K562 (cell line): Measurements from ENCODE around the gene WDFY2. TPM values are rescaled to one million over a fixed set of nuclear protein-coding genes. Genes with fewer than 3 reads are reported as not detected.

Experiments
- ATAC-seq: fragments of 200-7000 bp; cut with Tn5 transposase; 3 replicates; pipeline ENCODE4 v1.9.1; 2020; ENCODE audit warnings: moderate library complexity
- BruUV-seq: library from RNA; stranded (reverse); fragments of 400-500 nt; replicated peaks from 2 replicates; lab custom pipeline; 2021; lab: Mats Ljungman, UMichigan
- CTCF ChIA-PET: fragments of 300-600 bp; formaldehyde crosslinking; extraction: SDS; loops from one replicate; lab custom pipeline; 2021; ENCODE audit warnings: low intra/inter-chr PET ratio; lab: Yijun Ruan, JAX
- POLR2A ChIA-PET: fragments of 300-600, 350-650 bp; sonication (Branson Sonifier 250); formaldehyde crosslinking; extraction: SDS; loops from one replicate; lab custom pipeline; 2021; ENCODE audit warnings: antibody characterized with exemption, inconsistent platforms; lab: Yijun Ruan, JAX
- DNase-seq, 4 experiments: peaks; one replicate each; pipeline versions ENCODE4 v3.0.0 to v3.0.0-alpha.2; 2011 to 2018; ENCODE audit warnings: low spot score in 3 of 4, mixed read lengths in 3 of 4; ENCODE audit errors: extremely low read depth in 1 of 4
- FAIRE-seq: peaks from 2 replicates; lab custom pipeline; 2011; peaks lifted over from hg19 to GRCh38; lab: Jason Lieb, UNC
- H2AFZ ChIP-seq: 2 replicates; pipeline ENCODE4 v1.6.0; 2011; ENCODE audit warnings: low read depth, low read length, control low read depth, inconsistent platforms
- H3K27ac ChIP-seq: fragments of 200-600 bp; 3 replicates; pipeline ENCODE4 v1.8.0; 2011; ENCODE audit warnings: low read depth, mild to moderate bottlenecking, control low read depth, inconsistent platforms, low read length, moderate library complexity, mixed read lengths; ENCODE audit errors: extremely low read depth
- H3K27me3 ChIP-seq, 2 experiments: fragments of 300-600 bp in 1 of 2; 2 replicates in 1 of 2; 3 replicates in 1 of 2; pipeline versions ENCODE4 v1.6.0 to v1.8.0; 2011; ENCODE audit warnings: inconsistent platforms in 2 of 2, low read length in 2 of 2, mild to moderate bottlenecking in 1 of 2, mixed read lengths in 1 of 2, moderate library complexity in 1 of 2; ENCODE audit not compliant: control insufficient read depth in 2 of 2, insufficient read depth in 2 of 2
- H3K36me3 ChIP-seq: fragments of 300-600 bp; 3 replicates; pipeline ENCODE4 v1.8.0; 2011; ENCODE audit warnings: mild to moderate bottlenecking, low read length, inconsistent platforms; ENCODE audit not compliant: control insufficient read depth, insufficient read depth
- H3K4me1 ChIP-seq, 2 experiments: fragments of 200-600 bp in 1 of 2; replicated peaks in 1 of 2; 2 replicates in 1 of 2; 3 replicates in 1 of 2; pipeline versions ENCODE4 v1.5.1 to v1.8.0; 2011; ENCODE audit warnings: inconsistent platforms in 2 of 2, low read length in 2 of 2, mild to moderate bottlenecking in 1 of 2, mixed read lengths in 1 of 2, moderate library complexity in 1 of 2; ENCODE audit not compliant: control insufficient read depth in 2 of 2, insufficient read depth in 2 of 2
- H3K4me2 ChIP-seq: 2 replicates; pipeline ENCODE4 v1.6.1; 2011; ENCODE audit warnings: low read length, control low read depth, inconsistent platforms, mixed read lengths; ENCODE audit not compliant: insufficient read depth
- H3K4me3 ChIP-seq: fragments of 200-600 bp; sonication (generic), shearing (Covaris generic); 2 replicates; pipeline ENCODE4 v1.5.1; 2016; ENCODE audit warnings: control low read depth, inconsistent platforms
- H3K79me2 ChIP-seq: fragments of 200-600 bp; 3 replicates; pipeline ENCODE4 v1.8.0; 2011; ENCODE audit warnings: low read length, inconsistent platforms; ENCODE audit not compliant: control insufficient read depth, insufficient read depth
- H3K9ac ChIP-seq, 2 experiments: 2 replicates each; pipeline versions ENCODE4 v1.6.0 to v1.6.1; 2011; ENCODE audit warnings: low read depth in 2 of 2, low read length in 2 of 2, control low read depth in 1 of 2, inconsistent platforms in 1 of 2, mild to moderate bottlenecking in 1 of 2, mixed read lengths in 1 of 2; ENCODE audit not compliant: insufficient read depth in 1 of 2
- H3K9me1 ChIP-seq: one replicate; pipeline ENCODE4 v1.6.0; 2011; ENCODE audit warnings: inconsistent platforms, mild to moderate bottlenecking, low read length, moderate library complexity; ENCODE audit not compliant: control insufficient read depth, insufficient read depth
- H3K9me3 ChIP-seq: replicated peaks from 2 replicates; pipeline ENCODE4 v1.5.1; 2011; ENCODE audit warnings: low read depth, low read length, inconsistent platforms; ENCODE audit not compliant: control insufficient read depth, insufficient read depth
- H4K20me1 ChIP-seq: replicated peaks from 2 replicates; pipeline ENCODE4 v1.6.1; 2011; ENCODE audit warnings: low read length, inconsistent platforms, mixed read lengths; ENCODE audit not compliant: control insufficient read depth, insufficient read depth
- CBX8 ChIP-seq: fragments of 200-600 bp; sonication (generic); IDR thresholded peaks from 2 replicates; pipeline ENCODE4 v1.6.1; 2012; ENCODE audit warnings: borderline replicate concordance, mixed run types, low read depth, mild to moderate bottlenecking, moderate library complexity, mixed read lengths, low read length, control low read depth, inconsistent platforms; ENCODE audit not compliant: poor library complexity, severe bottlenecking; ENCODE audit errors: extremely low read depth
- ELF1 ChIP-seq: fragments of 200-800 bp; sonication (Bioruptor generic); IDR thresholded peaks from 2 replicates; pipeline ENCODE4 v1.6.1; 2016; ENCODE audit warnings: missing genetic modification characterization, missing compliant biosample characterization
- KLF16 ChIP-seq: IDR thresholded peaks from 2 replicates; pipeline ENCODE4 v1.6.1; 2016; ENCODE audit warnings: antibody characterized with exemption
- MTA2 ChIP-seq: fragments of 450-650 bp; IDR thresholded peaks from 2 replicates; pipeline ENCODE4 v1.6.1; 2016; ENCODE audit warnings: low read depth
- NFE2L1 ChIP-seq: fragments of 450-650 bp; IDR thresholded peaks from 2 replicates; pipeline ENCODE4 v1.6.1; 2016; ENCODE audit warnings: missing genetic modification characterization, low read depth, mild to moderate bottlenecking, missing compliant biosample characterization, moderate library complexity, borderline replicate concordance
- NR3C1 ChIP-seq: sonication (generic); formaldehyde crosslinking; IDR thresholded peaks from 2 replicates; pipeline ENCODE4 v1.8.1; 2022; ENCODE audit warnings: missing genetic modification reagents
- PRPF4 ChIP-seq: fragments of 200-400 bp; formaldehyde crosslinking; IDR thresholded peaks from one replicate; pipeline ENCODE4 v1.6.1; 2017; ENCODE audit warnings: low read length, low read depth, mild to moderate bottlenecking; ENCODE audit not compliant: insufficient read depth, poor library complexity, severe bottlenecking
- TCFL5 ChIP-seq: fragments of 250-450 bp; sonication (Bioruptor Pico); conservative IDR thresholded peaks from 2 replicates; pipeline ENCODE4 v1.6.1; 2021; ENCODE audit warnings: mild to moderate bottlenecking, moderate library complexity, matching md5 sums
- TGIF2 ChIP-seq: sonication (generic); formaldehyde crosslinking; IDR thresholded peaks from 2 replicates; pipeline ENCODE4 v1.8.1; 2022; ENCODE audit warnings: mild to moderate bottlenecking, missing genetic modification reagents, moderate library complexity
- TRIM25 ChIP-seq: fragments of 450-650 bp; IDR thresholded peaks from 2 replicates; pipeline ENCODE4 v1.7.0; 2016; ENCODE audit warnings: borderline replicate concordance
- ZEB2 ChIP-seq: fragments of 450-650 bp; IDR thresholded peaks from 2 replicates; pipeline ENCODE4 v1.6.1; 2016
- ZNF384 ChIP-seq: IDR thresholded peaks from 2 replicates; pipeline ENCODE4 v1.6.1; 2012; ENCODE audit warnings: low read depth, low read length, improper control_type of control experiment
- ZNF77 ChIP-seq: fragments of 250-450 bp; sonication (Bioruptor Pico); IDR thresholded peaks from 2 replicates; pipeline ENCODE4 v1.5.0; 2020
- WGBS: fragments of 100-300 bp; shearing (Covaris generic); methylation state at CpG from one replicate; pipeline ENCODE4 v1.1.6; 2016; ENCODE audit warnings: low coverage, mixed read lengths; ENCODE audit not compliant: insufficient coverage; ENCODE audit errors: missing lambda C conversion rate; 5-methylcytosine and 5-hydroxymethylcytosine counted together
- in situ Hi-C: fragments of 300-500 bp; cut with MboI; formaldehyde crosslinking; loops from 4 replicates; pipeline ENCODE4 v1.15.0; 2018; ENCODE audit warnings: inconsistent platforms, mixed read lengths
- intact Hi-C: fragments of 100-400 bp; cut with micrococcal nuclease; formaldehyde crosslinking; loops from 2 replicates; pipeline ENCODE4 v1.14.2; 2022
- polyA plus RNA-seq, 8 experiments: library from polyadenylated mRNA; depleted of rRNA in 4 of 8; stranded (reverse) in 5 of 8; unstranded in 3 of 8; fragments of >200 nt; fragmentation: Nextera tagmentation in 2 of 8; fragmentation: Illumina TruSeq in 1 of 8; extraction: Ambion mirVana in 2 of 8; extraction: Trizol in 1 of 8; gene quantifications; 2 replicates each; pipeline versions ENCODE4 v1.2.1 to v1.2.3, GENCODE V29; 2011 to 2014; ENCODE audit warnings: inconsistent platforms in 1 of 8, missing spikeins in 1 of 8
- total RNA-seq, 7 experiments: library from RNA; depleted of rRNA in 6 of 7; stranded (reverse); fragments of >200 nt in 6 of 7; fragmentation: Illumina TruSeq in 2 of 7; extraction: Trizol in 2 of 7; gene quantifications; 2 replicates each; pipeline versions ENCODE4 v1.2.1 to v1.2.3, GENCODE V29; 2011 to 2021; ENCODE audit warnings: low replicate concordance in 1 of 7
- TF ChIP-seq, protein P1 (sequence below): fragments of 450-650 bp; formaldehyde crosslinking; IDR thresholded peaks from 2 replicates; pipeline ENCODE4 v1.4.0; 2022; ENCODE audit warnings: mild to moderate bottlenecking, moderate library complexity

WDFY2 gene
- total and polyA plus RNA-seq, 9 of the 15 experiments (the other 6 are each of a cell fraction or from before 2014, with no cell fraction given), result 0.66 to 6.4 (median 4.4) TPM

DNA sequence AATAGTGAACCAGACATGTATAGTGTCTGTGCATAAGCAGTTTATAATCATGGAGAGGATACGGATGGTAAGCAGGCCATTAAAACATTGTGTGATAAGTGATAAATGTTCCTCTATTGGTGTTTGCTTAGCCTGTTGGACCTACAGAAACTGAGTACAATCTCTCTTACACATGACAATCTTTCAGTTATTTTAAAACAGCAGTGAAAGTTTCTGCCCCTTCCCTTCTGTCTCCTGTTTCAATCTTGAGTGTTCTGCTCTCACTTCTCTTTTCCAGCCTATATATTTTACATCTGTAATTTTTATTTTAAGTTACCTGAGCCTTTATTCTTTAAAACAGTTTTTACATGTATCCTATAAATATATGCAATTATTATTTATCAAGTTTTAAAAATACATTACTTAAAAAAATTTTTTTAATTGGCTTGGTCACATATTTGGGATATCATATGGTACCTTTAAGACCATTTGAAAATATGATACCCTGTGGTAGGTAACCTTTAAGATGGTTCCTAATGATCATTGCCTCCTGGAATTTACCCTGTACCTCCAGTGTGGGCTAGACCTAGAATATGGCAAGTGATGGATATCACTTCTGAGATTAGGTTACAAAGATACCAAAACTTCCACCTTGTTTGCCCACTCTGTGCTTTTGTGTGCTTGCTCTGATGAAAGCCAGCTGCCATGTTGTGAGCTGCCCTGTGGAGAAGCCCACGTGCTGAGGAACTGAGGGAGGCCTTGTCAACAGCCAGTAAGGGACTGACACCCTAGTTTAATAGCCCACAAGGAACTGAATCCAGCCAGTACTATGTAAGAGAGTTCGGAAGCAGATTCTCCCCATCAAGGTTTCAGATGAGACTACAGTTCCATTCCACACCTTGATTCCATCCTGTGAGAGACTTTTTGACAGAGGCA, 120.4 kb downstream of the WDFY2 start:
- no TSS peak for BruUV-seq
- WGBS, result 100% methylated on average over 2 of the region's 3 CpGs
- no peak for FAIRE-seq
- intact Hi-C loops, result no loop called here
- no peak overlapping the region for H3K9ac ChIP-seq
- POLR2A ChIA-PET, result no interaction called here
- DNase-seq, result no peak
- H3K79me2 ChIP-seq, result no peaks in the 10 kb centered on the region
- no peak overlapping the region for H3K4me2 ChIP-seq
- no peaks in the 10 kb centered on the region for H3K27me3 ChIP-seq
- H3K9me1 ChIP-seq, result no peaks in the 10 kb centered on the region
- H3K36me3 ChIP-seq, result 0 out of 3 replicates have a peak, but pooled peaks cover 3% of the 10 kb centered on the region
- no peak overlapping the region for H3K27ac ChIP-seq
- H4K20me1 ChIP-seq, result no peaks in the 10 kb centered on the region
- no peak overlapping the region for H2AFZ ChIP-seq
- no peak for ATAC-seq
- CTCF ChIA-PET, result no interaction called here
- in situ Hi-C loops, result no loop called here
- no peak for TF ChIP-seq CBX8
- TF ChIP-seq KLF16, result no peak
- TF ChIP-seq PRPF4, result no peak
- TF ChIP-seq NFE2L1 (tag), result no peak
- TF ChIP-seq ZNF77 (CRISPR knock-in tag), result no peak
- TF ChIP-seq TGIF2 (CRISPR knock-in tag), result no peak
- TF ChIP-seq, protein P1, sequence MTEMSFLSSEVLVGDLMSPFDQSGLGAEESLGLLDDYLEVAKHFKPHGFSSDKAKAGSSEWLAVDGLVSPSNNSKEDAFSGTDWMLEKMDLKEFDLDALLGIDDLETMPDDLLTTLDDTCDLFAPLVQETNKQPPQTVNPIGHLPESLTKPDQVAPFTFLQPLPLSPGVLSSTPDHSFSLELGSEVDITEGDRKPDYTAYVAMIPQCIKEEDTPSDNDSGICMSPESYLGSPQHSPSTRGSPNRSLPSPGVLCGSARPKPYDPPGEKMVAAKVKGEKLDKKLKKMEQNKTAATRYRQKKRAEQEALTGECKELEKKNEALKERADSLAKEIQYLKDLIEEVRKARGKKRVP (CRISPR knock-in tag), result no peak
- no peak for TF ChIP-seq ZEB2
- TF ChIP-seq ZNF384, result no peak
- TF ChIP-seq TCFL5 (CRISPR knock-in tag), result no peak
- no peak for TF ChIP-seq NR3C1 (CRISPR knock-in tag)
- TF ChIP-seq MTA2, result no peak
- no peak for TF ChIP-seq TRIM25
- TF ChIP-seq ELF1, result no peak
- TF ChIP-seq, all 486 proteins: peak for 0
- no peak overlapping the region for H3K4me3 ChIP-seq
- no peaks in the 10 kb centered on the region for H3K9me3 ChIP-seq
- no peaks in the 10 kb centered on the region for H3K4me1 ChIP-seq
